HL-60 (cell line): ENCODE data around the gene HDAC8.

ENCODE experiments used
- DNase-seq, 2 experiments: peaks; one replicate each; pipeline ENCODE4 v3.0.0-alpha.2; 2010 to 2020; ENCODE audit warnings: low read depth in 1 of 2, low spot score in 1 of 2
- H3K27ac ChIP-seq: fragments of 250-450 bp; sonication (Bioruptor Pico); replicated peaks from 2 replicates; pipeline ENCODE4 v1.5.1; 2020; ENCODE audit warnings: mild to moderate bottlenecking, moderate library complexity
- H3K27me3 ChIP-seq: fragments of 250-450 bp; sonication (Bioruptor Pico); 2 replicates; pipeline ENCODE4 v1.5.1; 2021; ENCODE audit warnings: mild to moderate bottlenecking, moderate library complexity; ENCODE audit not compliant: insufficient read depth, poor library complexity, severe bottlenecking
- H3K4me3 ChIP-seq: replicated peaks from 2 replicates; pipeline ENCODE4 v1.5.1; 2011; ENCODE audit warnings: mild to moderate bottlenecking, control low read depth, low read length; ENCODE audit not compliant: insufficient read depth
- CTCF ChIP-seq: IDR thresholded peaks from one replicate; pipeline ENCODE4 v1.5.1; 2011; ENCODE audit warnings: low read length, control low read depth, inconsistent platforms; ENCODE audit not compliant: insufficient read depth
- GABPA ChIP-seq: IDR thresholded peaks from 2 replicates; pipeline ENCODE4 v1.6.1; 2012; ENCODE audit warnings: low read depth
- POLR2AphosphoS5 ChIP-seq: IDR thresholded peaks from 2 replicates; pipeline ENCODE4 v1.6.1; 2012; ENCODE audit warnings: low read depth
- REST ChIP-seq: IDR thresholded peaks from 2 replicates; pipeline ENCODE4 v1.6.1; 2012; ENCODE audit warnings: low read depth; ENCODE audit not compliant: insufficient replicate concordance
- SPI1 ChIP-seq: IDR thresholded peaks from 2 replicates; pipeline ENCODE4 v1.6.1; 2012; ENCODE audit warnings: low read depth, mild to moderate bottlenecking, borderline replicate concordance

Gene HDAC8

DNA sequence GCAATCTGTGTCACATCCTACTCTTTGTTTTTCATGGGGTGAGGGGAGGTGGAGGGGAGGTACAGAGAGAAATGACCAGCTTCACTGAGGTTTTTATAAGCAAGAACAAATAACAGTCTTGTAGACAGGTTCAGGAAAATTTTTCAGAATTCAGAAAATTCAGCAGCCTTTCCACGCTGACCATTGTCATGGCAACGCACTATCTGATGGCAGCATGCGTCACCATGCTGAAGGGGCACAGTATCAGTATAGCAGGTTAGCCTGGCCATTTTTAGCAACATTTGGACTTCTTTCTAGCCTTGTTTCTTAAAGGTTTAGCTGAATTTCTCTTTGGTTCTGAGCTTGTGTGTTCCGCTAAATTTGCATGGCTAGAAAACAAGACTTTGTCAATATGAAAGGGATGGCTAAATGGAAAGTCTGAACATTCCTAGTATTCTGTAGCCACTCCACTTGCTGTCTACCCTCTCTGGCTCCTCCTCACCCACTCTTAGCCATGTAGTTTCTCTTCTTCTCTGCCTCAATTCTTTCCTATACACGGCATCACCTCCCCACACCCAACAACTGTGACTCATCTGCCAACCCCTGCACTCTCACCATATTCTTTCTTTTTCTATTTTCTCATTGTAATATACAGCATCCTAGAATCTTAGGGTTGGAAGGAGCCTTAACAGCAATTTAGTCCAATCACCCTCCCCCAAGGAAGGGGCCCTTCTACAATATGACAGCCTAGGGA is 224.2 kb downstream of the HDAC8 start:
- Histone ChIP-seq H3K27me3 (no peaks in the 10 kb centered on the region), H3K27ac (no peak overlapping the region), H3K4me3 (no peak overlapping the region)
- DNase-seq = no peak
- TF ChIP-seq REST (no peak), GABPA (no peak), POLR2AphosphoS5 (no peak)

GRCh38 chrX:72347366-72347765 is 225.3 kb downstream of the HDAC8 start:
- Histone ChIP-seq H3K27me3 (no peaks in the 10 kb centered on the region), H3K4me3 (no peak overlapping the region), H3K27ac (no peak overlapping the region)
- DNase-seq = no peak
- no peak for TF ChIP-seq GABPA
- TF ChIP-seq POLR2AphosphoS5 = no peak
- no peak for TF ChIP-seq REST
- no peak for TF ChIP-seq CTCF
- no peak for TF ChIP-seq SPI1

GRCh38 chrX:72346302-72346949 is 226.2 kb downstream of the HDAC8 start:
- TF ChIP-seq GABPA (no peak), POLR2AphosphoS5 (no peak), SPI1 (no peak), CTCF (no peak), REST (no peak)
- H3K27me3 ChIP-seq = no peaks in the 10 kb centered on the region
- H3K4me3 ChIP-seq = no peak overlapping the region
- no peak overlapping the region for H3K27ac ChIP-seq
- no peak for DNase-seq
